T1000 (cell line): ENCODE results near the gene ZNF664.

Experiments used
- DNase-seq: peaks from one replicate; lab custom pipeline; 2025; ENCODE audit warnings: mixed read lengths; lab: John Stamatoyannopoulos, UW

ZNF664 gene

DNA sequence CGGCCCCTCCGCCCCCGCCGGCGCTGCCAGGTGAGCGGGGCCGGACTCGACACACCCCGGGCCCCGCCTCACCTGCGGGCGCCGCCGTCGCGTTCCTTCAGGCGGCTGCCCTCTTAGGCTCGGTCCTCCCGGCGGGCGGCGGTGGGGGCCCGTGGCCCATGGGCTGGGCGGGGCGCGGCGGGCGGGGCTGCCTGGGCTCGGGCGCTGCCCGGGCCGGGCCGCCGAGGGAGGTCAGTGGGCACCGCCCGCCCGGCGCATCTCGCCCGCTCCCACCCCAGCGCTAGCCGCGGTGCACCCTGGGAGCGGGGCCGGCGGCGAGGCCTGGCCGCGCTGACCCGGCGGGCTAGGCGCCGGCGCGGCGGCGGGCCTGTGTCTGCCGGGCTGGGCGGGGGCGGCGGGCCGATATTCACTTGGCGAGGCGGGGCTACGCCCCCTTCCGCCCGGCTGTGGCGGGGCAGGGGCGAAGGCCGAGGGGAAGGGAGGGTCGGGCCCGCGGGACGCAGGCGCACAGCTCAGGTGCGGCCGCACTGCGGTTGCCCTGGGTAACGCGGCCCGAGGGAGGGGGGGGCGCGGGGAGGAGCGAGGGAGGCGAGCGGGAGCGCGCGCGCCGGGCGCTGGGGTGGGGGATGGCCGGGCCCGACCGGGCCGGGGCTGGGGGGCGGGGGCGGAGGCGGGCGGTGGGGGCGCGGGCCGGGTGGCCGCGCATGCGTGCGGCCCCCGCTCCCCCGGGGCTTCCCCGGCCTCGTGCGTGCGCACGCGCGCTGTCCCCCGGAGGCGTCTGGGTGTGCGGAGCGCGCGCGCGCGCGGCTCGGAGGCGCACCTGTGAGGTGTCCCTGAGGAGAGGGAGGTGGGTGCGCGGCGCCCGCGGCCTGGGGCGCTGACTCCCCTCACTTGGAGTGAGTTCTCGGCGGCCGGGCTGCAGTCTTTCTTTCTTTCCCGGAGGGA, at the start of gene ZNF664, which contains the start of gene CCDC92:
TSS of gene ZNF664 (plus strand) at position 759 of the 945 bp plus-strand sequence. CDS start 38,930 bp downstream, outside the sequence.
TSS of gene CCDC92 (minus strand) at position 375 of the 945 bp plus-strand sequence. CDS start 28,526 bp downstream, outside the sequence.
- DNase-seq, result peak; percentile 87

DNA sequence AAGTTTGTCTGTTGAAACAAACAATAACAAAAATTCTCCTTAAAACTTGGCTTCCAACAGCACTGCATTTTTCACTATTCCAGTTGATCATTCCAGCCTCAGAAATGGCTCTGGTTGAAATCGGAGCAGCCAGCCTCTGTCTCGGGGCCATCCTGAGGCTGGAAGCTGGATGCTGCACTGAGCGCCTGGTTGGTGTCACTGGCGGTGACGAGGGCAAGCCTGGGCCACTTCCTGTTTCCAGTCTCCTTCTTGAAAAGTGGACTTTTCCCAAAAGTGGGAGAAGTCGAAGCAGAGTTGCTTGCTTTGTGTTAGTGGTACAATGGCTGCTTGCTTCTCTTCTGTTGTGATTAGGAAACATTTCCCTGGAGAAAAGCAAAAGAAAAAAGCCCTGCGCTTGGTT, 49.1 kb upstream of the ZNF664 start:
- no peak for DNase-seq

GRCh38 chr12:123924539-123924938, 48.5 kb upstream of the ZNF664 start:
- DNase-seq, result no peak

- no peak for DNase-seq
These were observed 44.6 kb upstream of the ZNF664 start for GRCh38 chr12:123928274-123928865.

DNA sequence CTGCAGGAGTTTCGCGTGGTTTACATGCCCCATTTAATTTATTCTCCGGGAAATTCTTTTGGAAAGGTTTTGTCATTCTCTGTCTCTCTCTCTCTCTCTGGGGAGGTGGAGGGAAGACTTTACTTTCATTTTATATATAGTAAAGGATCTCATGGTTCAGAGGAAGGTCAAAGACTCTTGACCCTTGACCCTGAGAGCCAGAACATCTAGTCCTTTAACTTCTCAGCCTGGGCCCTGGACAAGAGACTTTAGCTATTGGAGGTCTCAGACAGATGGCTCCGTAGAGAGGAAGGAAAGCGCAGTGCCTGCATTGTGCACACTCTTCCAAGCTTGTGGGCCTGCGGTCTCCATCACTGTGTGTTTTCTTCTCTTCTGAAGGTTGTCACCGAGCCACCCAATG, 44.1 kb upstream of the ZNF664 start:
- DNase-seq, result no peak

- DNase-seq, result no peak
These were observed 43.0 kb upstream of the ZNF664 start for GRCh38 chr12:123929946-123930583.

- no peak for DNase-seq
These were observed 41.2 kb upstream of the ZNF664 start for GRCh38 chr12:123931686-123932321.

DNA sequence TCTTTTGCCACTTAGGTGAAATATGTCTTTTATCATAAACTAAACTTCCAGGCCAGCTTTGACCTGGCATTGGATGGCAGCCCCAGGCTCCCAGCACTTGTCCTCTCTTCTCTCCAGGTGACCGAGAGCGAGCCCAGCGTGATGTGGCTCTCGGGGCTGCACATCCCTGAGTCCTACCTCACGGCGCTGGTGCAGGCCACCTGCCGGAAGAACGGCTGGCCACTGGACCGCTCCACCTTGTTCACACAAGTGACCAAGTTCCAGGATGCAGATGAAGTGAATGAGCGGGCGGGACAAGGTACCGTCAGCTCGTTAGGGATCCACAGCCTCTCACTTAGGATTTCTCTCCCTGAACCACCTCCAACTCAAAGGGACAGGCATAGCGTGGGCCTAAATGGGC, 39.8 kb upstream of the ZNF664 start:
- DNase-seq, result no peak

- no peak for DNase-seq
These were observed 38.9 kb upstream of the ZNF664 start for GRCh38 chr12:123934016-123934620.

GRCh38 chr12:123934829-123935228, 38.2 kb upstream of the ZNF664 start:
- DNase-seq, result no peak

- no peak for DNase-seq
These were observed 37.1 kb upstream of the ZNF664 start for GRCh38 chr12:123935956-123936355.

GRCh38 chr12:123936471-123936870, 36.5 kb upstream of the ZNF664 start:
- no peak for DNase-seq

DNA sequence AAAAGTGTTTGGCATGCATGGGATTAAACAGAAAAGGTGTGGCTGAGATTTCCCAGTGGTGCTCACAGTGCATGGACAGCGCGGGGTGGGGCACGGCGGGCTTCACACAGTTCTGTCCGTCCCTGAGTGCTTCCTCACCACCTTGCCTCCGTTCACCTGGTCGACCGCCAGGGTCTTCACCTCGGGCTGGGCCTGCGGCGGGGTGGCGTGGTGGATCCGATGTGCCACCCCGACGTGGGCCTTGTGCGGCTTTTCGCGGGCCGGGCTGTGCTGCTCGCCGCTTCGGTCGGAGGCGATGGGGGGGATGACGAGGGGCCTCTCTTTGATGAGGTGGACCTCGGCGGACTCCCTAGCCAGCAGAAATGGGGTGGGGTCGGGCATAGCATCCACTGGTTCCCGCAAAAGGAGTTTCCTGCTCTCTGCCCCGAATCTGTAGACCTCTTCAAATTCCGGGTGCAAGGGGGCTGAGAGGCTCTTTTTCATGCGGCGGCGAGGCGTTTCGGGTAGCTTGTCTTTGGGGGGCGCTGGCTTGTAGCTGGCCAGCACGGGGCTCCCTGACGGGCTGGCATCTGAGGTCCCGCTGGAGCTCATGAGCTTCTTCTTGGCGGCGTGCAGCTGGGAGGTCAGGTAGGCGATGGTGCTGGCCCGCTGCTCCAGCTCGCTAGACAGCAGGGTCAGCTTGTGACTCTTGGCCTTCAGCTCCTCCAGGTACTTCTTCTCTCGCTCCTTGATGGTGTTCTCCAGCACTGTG, 35.9 kb upstream of the ZNF664 start:
- no peak for DNase-seq

- no peak for DNase-seq
These were observed 35.1 kb upstream of the ZNF664 start for GRCh38 chr12:123937707-123938591.

DNA sequence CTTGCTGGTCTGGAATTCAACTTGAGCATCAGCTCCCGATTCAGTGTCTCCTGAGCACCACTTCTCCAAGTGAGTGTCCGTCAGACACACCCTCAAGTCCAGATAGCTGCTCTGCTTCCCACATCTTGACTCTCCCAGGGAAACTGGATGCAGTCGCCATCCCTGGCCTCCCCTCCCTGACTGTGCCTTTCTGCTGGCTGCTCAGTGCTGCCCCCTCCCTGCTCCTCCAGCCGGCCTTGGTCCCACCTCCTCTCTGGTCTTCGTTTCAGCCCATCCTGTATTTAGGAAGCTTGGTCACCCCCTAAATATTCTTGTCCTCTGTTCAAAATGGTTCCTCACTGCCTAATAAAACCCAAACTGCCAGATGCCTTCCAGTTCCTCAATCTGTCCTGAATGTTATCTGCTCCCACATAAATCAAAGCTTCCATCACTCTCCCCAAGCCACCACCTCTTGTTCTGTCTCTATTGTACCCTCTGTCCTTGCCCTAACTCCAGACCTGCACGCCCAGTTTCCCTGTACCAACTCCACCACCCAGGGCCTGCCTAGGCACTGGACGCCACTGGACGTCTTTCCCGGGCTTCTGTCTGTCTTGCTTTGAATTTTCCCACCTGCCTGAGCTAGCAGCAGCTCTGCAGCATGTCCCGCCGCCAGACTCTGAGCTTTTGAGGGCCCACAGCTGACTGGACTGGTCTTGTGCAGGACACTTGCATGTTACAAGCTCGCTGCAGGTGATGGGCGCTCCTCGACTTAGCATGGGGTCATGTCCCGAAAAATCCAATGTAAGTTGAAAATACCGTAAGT, 34.1 kb upstream of the ZNF664 start:
- no peak for DNase-seq

DNA sequence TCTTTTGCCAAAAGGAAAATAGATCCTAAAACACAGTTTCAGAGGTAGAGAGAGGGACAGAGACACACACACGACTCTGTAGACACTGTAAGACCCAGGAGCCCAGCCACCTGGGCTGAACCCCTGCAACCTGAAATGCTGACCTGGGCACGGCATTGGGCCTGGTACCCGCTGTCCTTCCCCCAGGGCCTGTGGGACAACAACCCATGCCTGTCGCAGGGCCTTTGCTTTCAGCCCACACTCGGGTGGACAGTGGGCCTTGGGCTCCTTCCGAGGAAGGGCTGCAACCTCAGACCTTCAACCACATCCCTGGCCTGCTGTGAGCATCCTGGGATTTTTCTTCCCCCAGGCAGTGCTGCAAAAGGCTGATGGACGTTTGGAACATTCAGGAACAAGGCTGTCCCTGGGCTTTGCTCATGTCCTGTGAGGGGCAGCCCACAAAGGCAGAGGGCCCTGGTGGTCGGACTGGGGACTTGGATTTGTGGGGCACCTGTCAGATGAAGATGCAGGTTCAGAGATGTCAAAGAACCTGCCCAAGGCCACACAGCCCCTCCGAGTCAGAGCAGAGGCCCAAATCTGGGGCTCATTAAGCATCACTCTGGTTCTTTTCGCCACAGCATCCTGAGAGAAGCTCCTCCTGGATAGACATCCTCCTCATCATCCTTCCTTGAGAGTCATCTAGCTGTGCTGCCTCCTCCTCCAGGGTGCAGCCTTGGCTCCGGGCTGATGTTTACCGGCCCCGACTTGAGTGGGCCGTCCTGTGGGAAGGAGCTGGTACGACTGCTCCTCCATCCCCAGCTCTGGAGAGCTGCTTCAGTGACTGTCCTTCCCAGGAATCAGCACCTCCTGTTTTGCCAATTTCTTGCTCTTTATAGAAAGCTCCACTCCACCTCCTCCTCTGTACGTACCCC, 33.0 kb upstream of the ZNF664 start:
- DNase-seq, result no peak

DNA sequence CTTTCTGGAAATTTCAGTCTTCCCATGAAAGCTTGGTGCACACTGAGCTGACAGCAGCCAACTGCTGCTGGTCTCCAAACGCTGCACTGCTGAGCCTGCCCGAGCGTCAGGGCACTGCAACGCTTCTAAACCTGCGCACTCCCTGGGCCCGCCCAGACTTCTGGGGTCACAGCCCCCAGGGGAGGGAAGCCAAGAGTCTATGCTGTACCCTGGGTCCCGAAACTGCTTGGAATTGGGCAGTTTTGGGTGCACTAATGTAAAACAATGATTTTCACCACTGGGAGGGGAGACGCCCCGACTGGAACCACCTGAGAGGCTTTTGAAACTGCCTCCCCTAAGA, 32.4 kb upstream of the ZNF664 start:
- DNase-seq, result no peak

DNA sequence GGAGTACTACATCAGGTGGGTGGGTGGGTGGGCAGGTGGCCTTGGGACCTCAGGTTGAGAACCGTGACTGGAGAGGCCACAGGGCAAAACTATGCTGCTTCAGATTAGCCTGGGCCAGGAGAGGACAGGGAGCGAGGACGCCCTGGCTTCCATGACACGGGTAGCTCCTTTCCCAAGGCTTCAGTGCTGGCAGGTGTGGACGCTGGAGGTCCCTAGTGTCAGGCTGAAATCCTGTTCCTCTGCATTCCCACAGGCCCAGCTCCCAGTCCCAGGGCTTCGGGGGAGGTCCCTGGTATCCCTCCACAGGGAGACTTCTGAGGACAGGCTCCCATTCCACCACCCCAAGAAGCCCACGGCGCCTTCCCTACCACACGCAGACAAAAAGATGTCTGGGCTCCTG, 32.0 kb upstream of the ZNF664 start:
- no peak for DNase-seq
